Measurements from ENCODE around the gene PACS1.

DNA sequence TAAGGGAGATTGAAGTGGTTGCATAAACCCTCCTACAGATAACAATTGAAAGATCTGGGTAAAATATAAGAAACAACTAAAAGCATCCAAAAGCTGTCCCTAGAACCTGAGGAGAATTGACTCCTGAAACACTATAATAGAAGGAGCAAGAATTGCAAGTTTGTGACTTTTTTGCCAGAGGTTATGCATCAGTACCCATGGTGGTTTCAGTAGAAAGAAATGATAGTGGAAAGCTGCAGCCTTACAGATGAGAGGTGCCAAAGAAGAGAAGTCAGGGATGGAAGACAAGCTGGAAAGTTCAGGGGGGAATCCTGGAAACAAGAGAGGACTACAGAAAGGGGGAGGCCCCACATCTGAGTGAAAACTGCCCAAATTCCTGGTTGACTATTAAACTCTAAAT, 80.7 kb downstream of the PACS1 start:
- TF ChIP-seq, protein P1, sequence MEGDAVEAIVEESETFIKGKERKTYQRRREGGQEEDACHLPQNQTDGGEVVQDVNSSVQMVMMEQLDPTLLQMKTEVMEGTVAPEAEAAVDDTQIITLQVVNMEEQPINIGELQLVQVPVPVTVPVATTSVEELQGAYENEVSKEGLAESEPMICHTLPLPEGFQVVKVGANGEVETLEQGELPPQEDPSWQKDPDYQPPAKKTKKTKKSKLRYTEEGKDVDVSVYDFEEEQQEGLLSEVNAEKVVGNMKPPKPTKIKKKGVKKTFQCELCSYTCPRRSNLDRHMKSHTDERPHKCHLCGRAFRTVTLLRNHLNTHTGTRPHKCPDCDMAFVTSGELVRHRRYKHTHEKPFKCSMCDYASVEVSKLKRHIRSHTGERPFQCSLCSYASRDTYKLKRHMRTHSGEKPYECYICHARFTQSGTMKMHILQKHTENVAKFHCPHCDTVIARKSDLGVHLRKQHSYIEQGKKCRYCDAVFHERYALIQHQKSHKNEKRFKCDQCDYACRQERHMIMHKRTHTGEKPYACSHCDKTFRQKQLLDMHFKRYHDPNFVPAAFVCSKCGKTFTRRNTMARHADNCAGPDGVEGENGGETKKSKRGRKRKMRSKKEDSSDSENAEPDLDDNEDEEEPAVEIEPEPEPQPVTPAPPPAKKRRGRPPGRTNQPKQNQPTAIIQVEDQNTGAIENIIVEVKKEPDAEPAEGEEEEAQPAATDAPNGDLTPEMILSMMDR (conservative IDR thresholded peaks at IDR 0.05) = no peak
- TF ChIP-seq ZFX (IDR thresholded peaks at IDR 0.05) = no peak
